Non-pigmented ciliary epithelial cell (primary cell): ENCODE results near the gene JAKMIP1.
"Not testable (repeated sequence)": the region's sequence is repeated elsewhere in the genome, so short reads cannot be mapped to it uniquely, and the experiment has no call there.

Experiments
- DNase-seq: peaks from one replicate; pipeline ENCODE4 v3.0.0-alpha.2; 2010; ENCODE audit warnings: low read depth

JAKMIP1 gene

DNA sequence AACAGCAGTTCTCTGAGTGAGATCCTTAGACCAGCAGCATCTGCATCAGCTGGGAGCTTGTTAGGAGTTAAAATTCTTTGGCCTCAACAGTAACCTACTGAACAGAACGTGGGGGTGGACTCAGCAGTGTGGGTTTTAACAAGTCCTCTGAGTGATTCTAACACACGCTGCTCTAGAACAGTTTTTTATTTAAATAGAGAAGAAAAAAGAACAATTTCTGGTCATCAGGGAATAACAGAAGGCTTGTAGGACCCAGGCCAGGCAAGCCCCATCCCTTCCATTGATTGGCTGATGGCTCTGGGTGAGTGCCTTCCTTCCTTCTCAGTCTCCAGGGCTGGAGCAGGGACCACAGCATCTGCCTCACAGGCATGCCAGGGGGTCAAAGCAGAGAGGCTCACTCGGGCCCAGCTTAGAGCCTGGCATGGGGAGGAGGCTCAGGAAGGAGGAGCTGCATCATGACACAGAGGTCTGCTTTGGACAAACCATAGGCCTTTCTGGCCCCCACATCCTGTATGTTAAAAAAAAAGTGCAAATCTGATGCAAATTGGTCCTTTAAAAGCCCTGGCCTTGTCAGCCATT lies 56.7 kb downstream of the JAKMIP1 start:
- no peak for DNase-seq

DNA sequence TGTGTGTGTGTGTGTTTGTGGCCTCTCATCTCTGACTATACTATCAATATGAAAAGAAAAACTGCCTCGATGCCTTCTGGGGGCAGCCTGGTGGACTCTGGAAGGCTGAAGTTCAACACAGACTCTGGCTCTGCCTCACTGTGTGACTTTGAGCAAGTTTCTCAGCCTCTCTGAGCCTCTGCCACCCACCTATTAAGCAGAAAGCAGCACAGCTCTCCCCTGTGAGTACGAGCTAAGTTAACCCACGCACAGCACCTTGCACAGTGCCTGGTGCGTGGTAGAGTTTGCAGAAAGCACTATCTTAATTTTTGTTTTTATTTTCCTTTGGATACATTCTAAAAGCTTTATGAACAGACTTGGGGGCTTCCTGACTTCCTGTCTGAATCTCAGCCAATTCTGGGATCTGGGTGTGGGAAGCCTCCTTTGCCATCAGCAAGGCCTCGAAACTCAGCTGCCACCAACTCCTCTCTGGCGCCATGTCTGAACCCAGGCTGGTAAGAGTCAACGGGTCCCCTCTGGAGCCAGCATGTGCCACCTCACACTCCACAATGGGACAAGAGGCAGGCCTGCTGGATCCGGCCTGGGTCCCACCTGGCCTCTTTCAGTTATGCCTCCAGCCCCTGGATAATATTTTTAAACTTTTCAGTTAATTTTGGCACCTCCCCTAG lies 57.3 kb downstream of the JAKMIP1 start:
- no peak for DNase-seq

DNA sequence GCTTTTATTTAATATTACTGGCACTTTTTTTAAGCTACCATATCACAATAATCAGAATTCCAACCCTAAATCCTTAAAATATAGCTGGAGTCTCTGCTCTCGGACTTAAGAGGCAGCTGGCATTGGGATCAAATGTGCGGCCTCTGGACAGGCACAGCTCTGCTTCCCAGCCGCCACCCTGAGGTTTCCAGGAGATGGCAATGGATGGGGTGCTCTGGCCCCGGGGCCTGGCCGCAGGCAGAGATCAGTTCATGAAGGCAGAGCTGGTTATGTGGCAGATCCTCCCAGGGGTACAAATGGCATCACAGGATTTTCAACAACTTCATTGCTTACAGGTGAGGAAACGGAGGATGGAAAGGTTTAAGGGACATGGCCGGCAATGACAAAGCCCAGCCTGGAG lies 57.8 kb downstream of the JAKMIP1 start:
- no peak for DNase-seq

DNA sequence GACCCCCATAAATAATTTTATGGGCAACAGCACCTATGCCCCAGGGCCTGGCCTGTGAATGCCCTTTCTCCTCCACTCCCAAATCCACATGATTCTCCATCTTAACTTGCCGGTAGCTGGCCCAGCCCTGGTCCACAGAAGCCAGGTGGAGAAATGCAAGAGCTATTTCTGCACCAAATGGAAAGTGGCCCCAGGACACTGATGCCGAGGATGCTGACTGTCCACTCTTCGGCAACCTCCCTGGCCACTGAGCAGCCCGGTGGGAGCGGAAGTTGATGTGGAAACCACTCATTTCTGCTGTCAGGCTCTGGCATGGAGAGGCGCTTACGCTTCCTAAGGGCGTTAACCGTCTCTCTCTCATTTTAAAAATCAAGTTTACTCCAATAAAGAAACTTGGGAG lies 58.8 kb downstream of the JAKMIP1 start:
- no peak for DNase-seq

DNA sequence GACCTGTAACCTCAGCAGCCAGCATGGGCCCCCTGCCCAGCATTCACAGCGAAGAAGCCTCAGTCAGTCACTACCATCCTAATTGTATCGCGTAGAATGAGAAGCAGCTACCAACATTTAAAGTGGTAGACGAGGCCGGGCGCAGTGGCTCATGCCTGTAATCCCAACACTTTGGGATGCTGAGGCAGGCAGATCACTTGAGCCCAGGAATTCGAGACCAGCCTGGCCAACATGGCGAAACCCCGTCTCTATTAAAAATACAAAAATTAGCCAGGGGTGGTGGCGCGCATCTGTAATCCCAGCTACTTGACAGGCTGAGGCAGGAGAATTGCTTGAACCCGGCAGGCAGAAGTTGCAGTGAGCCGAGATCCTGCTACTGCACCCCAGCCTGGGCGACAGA lies 59.3 kb downstream of the JAKMIP1 start:
- not testable (repeated sequence) for DNase-seq

DNA sequence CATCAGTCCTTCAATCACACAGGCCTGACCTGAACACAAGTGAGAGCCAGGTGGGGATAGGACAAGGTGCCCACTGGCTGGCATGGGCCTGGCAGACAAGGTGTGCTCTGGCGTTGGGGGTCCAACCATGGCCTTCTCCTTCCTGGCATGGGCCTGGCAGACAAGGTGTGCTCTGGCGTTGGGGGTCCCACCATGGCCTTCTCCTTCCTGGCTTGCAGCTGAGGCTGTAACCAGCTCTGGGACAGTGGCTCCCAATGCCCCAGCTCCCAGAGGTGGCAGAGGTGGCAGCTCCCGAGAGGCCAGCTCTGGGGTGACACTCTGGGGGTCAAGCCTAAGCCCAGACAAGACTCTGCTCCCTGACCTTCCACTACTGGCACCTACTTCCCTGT lies 62.6 kb downstream of the JAKMIP1 start:
- no peak for DNase-seq

DNA sequence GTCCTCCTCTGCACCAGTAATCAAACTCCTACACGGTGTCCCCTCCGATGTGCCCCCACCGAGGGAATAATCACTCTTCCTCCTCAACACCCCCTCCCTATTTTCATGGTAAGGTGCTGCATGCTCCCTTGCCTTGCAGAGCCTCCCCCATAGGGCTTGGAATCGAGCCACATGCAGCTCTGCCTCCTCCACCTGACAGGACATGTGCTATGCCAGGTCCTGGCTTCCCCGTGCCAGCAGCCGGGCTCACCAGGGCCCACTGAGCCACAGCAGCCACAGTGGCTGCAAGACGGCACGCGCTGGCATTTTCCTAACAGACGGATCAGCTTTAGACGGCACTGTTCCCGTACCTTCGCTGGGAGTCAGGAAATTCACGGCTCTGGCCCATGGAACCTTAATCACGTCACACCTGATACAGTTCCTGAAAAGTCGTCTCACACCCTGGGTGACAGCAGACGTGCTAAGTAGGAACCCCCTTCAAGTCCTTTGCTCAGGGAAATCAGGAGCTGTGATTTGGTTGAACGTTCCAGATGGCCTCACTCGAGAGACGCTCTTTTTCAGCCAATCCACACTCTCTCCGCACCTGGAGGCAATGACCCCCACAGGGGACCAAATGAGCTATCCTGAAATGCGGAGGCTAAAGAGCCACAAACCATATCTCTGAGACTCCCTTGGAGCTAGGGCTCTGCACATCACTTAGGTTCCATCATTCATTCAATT lies 63.2 kb downstream of the JAKMIP1 start:
- no peak for DNase-seq

DNA sequence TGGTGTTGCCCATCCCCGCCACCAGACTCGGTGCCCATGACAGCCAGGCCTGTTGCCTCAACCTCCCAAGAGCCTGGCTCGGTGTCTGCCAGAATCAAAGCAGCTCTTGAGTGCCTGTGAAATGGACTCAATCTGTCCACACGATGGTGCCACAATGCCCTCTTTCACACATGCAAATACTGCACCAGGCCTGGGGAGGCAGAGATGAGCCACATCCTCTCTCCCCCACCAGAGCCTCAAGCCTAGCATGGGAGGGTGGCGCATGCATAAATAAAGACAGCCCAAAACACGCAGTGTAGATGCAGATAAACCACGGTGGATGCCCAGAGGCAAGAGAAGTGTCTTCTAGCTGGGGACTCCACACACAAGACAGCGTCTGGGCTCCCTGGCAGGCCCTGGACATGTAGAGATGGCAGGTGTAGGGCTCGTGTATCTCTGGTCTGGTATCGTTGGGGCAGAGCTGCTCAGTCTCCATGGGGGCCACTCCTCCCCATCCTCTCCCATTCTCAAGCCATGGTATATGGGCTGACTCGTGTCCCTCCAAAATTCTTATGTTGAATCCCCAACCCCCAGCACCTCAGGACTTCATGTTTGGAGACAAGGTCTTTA lies 65.6 kb downstream of the JAKMIP1 start:
- DNase-seq, result no peak

DNA sequence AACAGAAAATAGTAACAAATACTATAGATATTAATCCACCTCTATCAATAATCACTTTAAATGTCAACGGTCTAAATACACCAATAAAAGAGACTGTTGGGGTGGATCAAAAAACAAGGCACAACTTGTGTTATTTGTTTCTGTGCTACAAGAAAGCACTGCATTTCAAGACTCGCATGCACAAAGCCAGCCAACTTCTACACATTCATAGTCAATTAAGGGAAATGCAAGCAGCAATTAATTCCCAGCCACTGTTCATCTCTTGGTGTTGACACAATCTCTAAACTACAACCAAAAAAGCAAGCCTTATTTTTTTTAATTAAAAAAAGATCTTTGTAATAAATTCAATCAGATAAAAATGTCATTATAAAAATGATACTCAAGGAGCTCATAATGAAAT lies 67.6 kb downstream of the JAKMIP1 start:
- DNase-seq, result no peak

DNA sequence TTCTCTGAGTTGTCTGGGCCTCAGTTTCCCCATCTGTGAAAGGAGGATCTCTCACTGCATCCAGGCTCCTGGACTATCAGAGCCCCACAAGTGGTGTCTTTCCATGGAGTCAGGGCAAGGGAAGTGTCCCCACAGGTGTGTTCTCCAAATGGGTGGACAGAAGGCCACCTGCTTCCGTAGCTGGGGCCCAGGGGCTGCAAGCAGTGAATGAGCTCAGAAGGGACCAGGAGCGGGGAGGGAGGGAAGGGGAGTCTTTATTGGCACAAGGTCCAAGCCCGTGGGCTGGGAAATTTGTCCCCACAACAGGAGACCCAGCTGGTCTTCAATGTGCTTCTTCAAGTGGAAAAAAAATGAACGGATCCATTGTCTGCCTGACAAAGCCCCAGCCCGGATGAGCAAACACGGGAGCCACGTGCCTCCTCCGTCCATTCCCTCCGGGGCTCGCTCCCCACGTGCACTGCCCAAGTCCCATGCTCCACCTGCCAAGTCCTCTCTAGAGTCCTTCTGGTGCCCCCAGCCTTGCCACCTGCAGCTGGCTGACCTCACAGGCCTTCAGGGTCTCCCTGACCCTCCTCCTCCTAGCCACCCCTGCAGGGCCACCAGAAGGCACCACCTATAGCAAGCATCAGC lies 72.0 kb downstream of the JAKMIP1 start:
- no peak for DNase-seq

DNA sequence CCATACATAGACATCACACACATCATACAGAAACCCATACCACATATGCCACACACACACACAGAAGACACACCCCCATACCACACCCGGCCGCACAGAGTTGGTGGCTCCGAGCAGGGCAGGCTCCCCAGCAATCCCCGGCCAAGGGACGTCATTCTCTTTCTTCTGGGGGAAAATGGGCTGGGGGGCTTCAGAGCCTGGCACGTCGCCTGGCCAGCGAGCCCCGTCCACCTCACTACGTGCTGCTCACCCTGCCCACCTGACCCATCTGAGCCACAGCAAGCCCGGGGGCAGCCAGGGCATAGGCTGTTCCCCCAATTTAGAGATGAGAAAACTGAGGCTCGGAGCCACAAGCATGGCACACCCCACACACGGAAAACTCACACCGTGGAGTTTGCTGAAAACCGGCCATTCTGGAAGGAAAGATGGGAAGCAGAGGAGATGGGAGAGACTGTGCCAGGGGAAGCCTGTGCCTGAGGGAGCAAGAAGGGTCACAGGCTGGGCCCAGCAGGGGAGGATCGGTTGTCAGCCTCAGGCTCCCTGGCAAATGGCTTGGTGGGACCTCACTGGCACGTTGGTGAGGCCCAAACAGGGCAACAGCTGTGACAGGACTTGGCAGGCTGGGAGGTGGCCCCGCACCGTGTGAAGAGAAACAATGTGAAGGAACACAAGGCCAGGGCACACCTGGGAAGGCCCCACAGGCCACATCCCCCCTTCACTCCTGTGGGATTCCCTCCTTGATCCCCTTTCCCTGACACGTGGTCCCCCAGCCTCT lies 73.2 kb downstream of the JAKMIP1 start:
- DNase-seq, result no peak

DNA sequence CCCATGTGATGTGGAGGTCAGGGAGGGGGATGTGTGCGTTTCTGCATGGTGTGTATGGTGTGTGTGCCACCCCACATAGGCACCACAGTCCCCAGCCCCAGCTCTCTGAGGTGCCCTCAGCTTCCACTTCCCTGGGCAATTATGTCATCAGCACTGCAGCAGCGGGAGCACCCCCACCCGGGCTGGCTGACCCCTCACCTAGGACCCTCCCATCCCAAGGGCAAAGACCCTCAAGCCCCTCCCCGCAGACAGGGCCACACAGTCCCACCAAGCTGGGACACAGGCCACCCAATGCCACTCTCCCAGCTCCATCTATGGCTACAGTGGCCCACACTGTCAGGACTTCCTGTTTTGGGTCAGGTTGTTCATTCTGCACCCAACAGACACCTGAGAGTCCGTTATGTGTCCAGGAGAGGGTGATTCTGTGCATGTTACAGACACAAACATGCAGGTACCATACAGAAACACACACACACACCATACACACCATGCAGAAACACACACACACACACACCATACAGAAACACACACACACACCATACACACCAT lies 75.2 kb downstream of the JAKMIP1 start:
- no peak for DNase-seq

DNA sequence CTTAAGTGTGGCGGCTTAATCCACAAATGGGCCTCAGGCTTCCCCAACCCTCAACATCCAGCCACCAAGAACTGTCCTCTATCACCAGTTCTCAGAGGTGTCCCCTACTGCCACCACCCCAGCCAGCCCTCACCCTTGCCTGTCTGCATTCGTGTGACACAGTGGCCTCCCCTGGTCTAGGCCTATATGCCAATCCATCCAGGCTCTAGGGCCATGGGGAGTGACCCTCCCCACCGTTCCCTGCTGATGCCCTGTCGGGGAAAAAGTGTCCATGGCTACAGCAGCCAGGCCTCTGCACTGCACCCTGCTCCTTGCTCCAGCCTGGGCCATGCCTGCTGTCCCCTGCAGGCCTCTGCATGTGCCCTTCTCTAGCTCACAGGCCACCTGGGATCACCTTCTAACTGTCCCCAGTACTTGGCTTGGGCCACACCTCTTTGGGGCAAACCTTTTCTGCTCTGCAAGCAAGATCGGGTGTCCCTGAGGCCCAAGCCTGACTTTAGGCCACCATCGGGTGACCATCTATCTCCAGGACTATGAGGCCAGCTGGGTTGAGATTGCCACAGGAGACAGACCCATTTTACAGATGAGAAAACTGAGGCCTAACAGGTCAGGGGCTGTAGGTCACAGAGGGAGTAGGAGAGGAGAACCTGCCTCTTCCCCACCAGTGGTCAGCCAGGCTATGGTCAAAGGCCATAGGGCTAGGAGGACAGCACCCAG lies 75.8 kb downstream of the JAKMIP1 start:
- DNase-seq, result no peak

DNA sequence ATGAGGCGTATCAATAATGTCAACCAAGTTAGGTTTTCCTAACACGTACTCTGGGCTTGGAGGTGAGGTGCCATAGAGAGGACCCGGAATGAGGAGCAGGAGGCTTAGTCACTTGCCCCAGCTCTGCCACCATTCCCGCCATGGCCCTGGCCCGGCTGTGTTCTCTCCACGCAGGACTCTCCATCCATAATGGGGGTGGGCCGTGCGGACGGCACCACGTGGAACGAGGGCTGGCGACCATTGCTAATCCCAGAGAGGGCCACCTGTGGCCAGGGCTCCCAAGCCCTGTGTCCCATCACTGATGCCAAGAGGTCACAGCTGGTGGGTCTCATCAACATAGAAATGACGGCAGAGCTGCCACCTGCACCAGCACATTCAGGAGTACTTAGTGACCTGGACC lies 76.4 kb downstream of the JAKMIP1 start:
- DNase-seq, result no peak

DNA sequence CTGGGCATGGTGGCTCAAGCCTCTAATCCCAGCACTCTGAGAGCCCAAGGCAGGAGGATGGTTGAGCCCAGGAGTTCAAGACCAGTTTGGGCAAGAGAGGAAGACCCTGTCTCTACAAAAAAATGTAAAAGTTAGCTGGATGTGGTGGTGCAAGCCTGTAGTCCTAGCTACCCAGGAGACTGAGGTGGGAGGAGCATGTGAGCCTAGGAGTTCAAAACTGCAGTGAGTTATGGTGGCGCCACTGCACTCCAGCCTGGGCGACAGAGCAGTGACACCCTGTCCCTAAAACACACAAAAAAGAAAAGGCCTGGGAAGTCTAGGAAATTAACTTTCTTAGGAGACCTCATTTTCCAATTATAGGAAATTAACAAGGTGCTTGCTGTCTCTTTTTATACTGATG lies 76.8 kb downstream of the JAKMIP1 start:
- no peak for DNase-seq

DNA sequence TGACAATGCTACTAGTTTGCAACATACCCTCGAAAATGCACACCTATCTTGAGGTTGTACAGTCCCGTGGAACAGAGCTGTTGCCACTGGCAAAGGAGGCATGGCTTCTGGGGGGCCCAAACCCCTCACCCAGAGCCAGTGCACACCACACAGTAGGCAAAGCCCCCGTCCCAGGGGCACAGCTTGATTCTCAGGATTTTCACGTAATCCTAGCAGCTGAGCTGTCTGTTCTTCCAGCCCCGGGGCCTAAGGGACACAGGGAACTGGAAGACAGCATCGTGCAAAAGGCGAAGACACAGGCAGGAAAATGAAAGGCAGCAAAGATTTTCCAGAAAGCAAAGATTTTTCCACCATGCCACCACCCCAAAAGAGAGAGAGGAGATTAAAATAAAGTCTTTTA lies 77.2 kb downstream of the JAKMIP1 start:
- DNase-seq, result no peak

DNA sequence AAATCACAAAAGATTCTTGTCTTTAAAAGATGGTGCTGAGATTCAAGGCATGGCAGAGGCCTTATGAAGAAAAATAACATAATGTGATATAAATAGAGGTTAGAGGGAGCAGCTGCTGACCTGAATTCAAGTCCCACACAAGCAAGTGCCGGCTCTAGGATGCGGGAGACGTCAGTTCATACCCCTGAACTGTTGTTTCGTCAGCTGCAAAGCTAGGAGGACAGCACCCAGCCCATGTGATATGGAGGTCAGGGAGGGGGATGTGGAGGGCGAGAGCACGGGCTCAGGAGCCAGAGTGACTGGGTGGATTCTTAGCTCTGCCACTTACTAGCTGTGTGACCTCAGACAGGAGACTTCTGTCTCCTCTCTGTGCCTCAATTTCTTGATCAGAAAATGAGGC lies 77.9 kb downstream of the JAKMIP1 start:
- DNase-seq, result no peak

DNA sequence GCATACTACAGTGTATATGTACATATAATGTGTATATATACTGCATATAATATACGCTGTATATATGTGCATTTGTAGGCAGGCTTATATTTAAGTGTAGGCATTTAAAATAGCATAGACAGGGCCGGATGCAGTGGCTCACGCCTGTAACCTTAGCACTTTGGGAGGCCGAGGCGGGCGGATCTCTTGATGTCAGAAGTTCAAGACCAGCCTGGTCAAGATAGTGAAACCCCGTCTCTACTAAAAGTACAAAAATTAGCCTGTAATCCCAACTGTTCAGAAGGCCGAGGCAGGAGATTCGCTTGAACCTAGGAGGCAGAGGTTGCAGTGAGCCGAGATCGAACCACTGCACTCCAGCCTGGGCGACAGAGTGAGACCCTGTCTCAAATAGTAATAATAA lies 78.4 kb downstream of the JAKMIP1 start:
- DNase-seq, result no peak

DNA sequence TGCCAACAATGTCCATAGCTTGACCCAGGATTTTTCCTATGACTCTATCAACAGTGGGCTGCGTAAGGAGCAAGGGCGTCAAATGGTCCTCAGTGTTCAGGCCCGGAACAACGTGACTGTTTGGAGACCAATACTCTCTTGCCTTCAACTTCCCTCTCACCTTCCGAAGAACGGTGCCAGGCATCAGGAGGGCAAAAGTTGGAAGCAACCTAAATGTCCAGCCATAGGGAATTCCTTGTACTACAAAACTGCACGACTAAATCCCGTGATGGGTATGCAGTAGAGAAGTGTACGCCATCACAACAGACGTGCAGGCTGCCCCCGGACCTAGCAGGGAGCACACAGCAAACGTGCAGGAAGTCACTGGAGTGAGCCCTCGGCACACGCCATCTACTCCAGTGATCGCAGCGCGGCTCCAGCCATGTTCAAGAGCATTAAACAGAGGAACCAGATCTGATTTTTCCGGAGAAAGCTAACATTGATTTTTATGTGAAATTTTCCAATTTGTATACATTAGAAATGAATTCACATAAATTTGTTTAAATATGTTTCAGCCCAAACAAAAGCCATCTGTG lies 79.0 kb downstream of the JAKMIP1 start:
- DNase-seq, result no peak

DNA sequence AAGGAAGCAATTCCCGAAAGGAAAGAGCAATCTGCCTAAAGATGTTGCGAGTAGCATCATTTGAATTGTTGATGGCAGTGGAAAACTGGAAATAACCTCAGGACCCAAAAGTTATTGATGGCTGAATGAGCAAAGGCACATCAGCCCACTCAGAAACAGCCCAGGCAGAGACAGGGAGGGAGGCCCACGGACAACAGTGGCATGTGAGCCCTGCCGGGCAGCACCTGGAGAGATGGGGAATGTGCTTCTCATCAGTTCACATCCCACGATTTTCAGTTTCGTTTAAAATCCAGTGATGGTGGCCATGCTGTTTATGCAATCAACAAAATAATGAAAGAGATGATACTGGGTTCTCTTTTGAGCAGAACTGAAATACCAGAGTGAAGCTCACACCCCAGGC lies 80.0 kb downstream of the JAKMIP1 start:
- no peak for DNase-seq
